Measurements from ENCODE around the gene CCNF. TPM values are rescaled to one million over a fixed set of nuclear protein-coding genes. Genes with fewer than 3 reads are reported as not detected.

The CCNF gene
- total and polyA plus RNA-seq, 9 of the 15 experiments (the other 6 are each of a cell fraction or from before 2014, with no cell fraction given): 4.1 to 70.1 (median 29.5) TPM

DNA sequence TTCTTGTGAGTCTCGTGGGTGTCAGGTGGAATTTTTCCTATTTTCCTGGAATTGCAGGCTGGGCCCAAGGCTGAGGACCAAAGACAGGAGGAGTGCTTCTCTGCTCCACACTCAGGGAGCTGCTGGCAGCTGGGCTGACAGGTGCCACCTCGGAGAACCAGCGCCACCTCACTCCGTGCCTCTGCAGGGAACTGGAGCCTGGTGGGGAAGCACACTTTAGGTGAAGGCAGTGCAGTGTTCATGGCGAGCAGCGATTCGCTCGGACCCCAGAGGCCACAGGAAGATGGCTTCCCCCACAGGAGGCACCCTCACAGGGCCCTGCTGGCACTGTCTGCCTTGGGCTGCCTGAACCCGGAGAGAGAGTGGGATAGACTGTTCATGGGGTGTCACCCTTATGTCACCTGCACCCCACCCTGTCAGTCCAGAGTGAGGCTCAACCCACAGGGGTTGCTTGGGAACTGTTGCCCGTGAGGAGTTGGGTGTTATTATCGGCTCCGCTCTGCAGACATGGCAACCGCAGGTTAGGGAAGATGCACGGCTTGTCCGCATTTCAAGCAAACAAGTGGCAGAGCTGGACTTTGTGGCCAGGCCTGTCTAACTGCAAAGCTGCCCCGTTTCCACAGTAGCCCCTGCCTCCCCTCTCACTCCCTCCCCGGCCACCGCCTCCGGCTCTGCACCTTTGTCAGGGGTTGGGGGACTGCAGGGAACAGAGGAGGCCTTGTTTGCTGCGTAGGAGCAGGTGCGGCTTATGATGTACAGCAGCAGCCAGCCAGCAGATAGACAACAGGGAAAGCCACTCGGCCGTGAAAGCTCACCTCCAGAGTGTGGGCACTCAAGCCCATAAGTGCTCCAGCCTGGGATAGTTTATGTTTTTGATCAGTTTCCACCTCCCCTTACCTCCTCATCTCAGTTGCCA is 61.2 kb downstream of the CCNF start:
- H3K9me1 ChIP-seq (ENCODE audit: control insufficient read depth, insufficient read depth, low read length): no peaks in the 10 kb centered on the region
- no peak for FAIRE-seq
- no peaks in the 10 kb centered on the region for H3K27me3 ChIP-seq (ENCODE audit: control insufficient read depth in 2 of 2, insufficient read depth in 2 of 2, low read length in 2 of 2)
- peaks cover 41% of the 10 kb centered on the region for H3K79me2 ChIP-seq (ENCODE audit: control insufficient read depth, insufficient read depth, low read length)
- H4K20me1 ChIP-seq (replicated peaks; ENCODE audit: control insufficient read depth, insufficient read depth, low read length): peaks cover 2% of the 10 kb centered on the region; the same call in 1 of the 2 replicates
- intact Hi-C loops (cut with micrococcal nuclease) (no loop called here), in situ Hi-C loops (cut with MboI) (no loop called here)
- no peak for DNase-seq (ENCODE audit: extremely low read depth in 1 of 4, low spot score in 3 of 4)
- H3K4me3 ChIP-seq: no peak overlapping the region
- H3K4me2 ChIP-seq (ENCODE audit: insufficient read depth, low read length): no peak overlapping the region
- H3K9ac ChIP-seq (ENCODE audit: insufficient read depth in 1 of 2, low read depth in 2 of 2, low read length in 2 of 2): peak overlapping the region in 1 of 2 experiments; percentile 74; a peak in 2 of 4 replicates
- ATAC-seq: no peak
- H2AFZ ChIP-seq (ENCODE audit: low read depth, low read length): no peak overlapping the region
- BruUV-seq (replicated peaks): no TSS peak
- peaks cover 7 to 45% of the 10 kb centered on the region in 2 experiments for H3K4me1 ChIP-seq (replicated peaks in 1 of 2; ENCODE audit: control insufficient read depth in 2 of 2, insufficient read depth in 2 of 2, low read length in 2 of 2)
- ChIA-PET CTCF (ENCODE audit: low intra/inter-chr PET ratio) (no interaction called here), POLR2A (no interaction called here)
- H3K36me3 ChIP-seq (ENCODE audit: control insufficient read depth, insufficient read depth, low read length): peaks cover 29% of the 10 kb centered on the region; the same call in 2 of the 3 replicates
- no peak overlapping the region; the same call in 2 of the 3 replicates for H3K27ac ChIP-seq (ENCODE audit: extremely low read depth, low read depth, low read length)
- H3K9me3 ChIP-seq (replicated peaks; ENCODE audit: control insufficient read depth, insufficient read depth, low read depth, low read length): no peaks in the 10 kb centered on the region
- WGBS (ENCODE audit: insufficient coverage, low coverage, missing lambda C conversion rate): 89% methylated on average over 20 of the region's 23 CpGs
- TF ChIP-seq NR4A1 (CRISPR knock-in tag; IDR thresholded peaks at IDR 0.05) (no peak), NR4A1 (tag; IDR thresholded peaks at IDR 0.05) (no peak), MNT (conservative IDR thresholded peaks at IDR 0.05) (no peak), RFX1 (IDR thresholded peaks at IDR 0.05) (no peak), KDM4B (IDR thresholded peaks at IDR 0.05; ENCODE audit: borderline replicate concordance in 2 of 2, low read depth in 1 of 2) (no peak), GTF2F1 (IDR thresholded peaks at IDR 0.05; ENCODE audit: low read depth, low read length) (no peak), MITF (IDR thresholded peaks at IDR 0.05) (no peak), NFRKB (IDR thresholded peaks at IDR 0.05; ENCODE audit: low read depth) (no peak), ZC3H4 (CRISPR knock-in tag; IDR thresholded peaks at IDR 0.05; ENCODE audit: borderline replicate concordance) (no peak), HDAC3 (IDR thresholded peaks at IDR 0.05; ENCODE audit: borderline replicate concordance, partially characterized antibody) (no peak), EWSR1 (IDR thresholded peaks at IDR 0.05; ENCODE audit: borderline replicate concordance, low read depth, partially characterized antibody) (no peak)
- TF ChIP-seq, protein P1, sequence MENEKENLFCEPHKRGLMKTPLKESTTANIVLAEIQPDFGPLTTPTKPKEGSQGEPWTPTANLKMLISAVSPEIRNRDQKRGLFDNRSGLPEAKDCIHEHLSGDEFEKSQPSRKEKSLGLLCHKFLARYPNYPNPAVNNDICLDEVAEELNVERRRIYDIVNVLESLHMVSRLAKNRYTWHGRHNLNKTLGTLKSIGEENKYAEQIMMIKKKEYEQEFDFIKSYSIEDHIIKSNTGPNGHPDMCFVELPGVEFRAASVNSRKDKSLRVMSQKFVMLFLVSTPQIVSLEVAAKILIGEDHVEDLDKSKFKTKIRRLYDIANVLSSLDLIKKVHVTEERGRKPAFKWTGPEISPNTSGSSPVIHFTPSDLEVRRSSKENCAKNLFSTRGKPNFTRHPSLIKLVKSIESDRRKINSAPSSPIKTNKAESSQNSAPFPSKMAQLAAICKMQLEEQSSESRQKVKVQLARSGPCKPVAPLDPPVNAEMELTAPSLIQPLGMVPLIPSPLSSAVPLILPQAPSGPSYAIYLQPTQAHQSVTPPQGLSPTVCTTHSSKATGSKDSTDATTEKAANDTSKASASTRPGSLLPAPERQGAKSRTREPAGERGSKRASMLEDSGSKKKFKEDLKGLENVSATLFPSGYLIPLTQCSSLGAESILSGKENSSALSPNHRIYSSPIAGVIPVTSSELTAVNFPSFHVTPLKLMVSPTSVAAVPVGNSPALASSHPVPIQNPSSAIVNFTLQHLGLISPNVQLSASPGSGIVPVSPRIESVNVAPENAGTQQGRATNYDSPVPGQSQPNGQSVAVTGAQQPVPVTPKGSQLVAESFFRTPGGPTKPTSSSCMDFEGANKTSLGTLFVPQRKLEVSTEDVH (IDR thresholded peaks at IDR 0.05; ENCODE audit: low read depth, partially characterized antibody): no peak
- TF ChIP-seq, protein P2, sequence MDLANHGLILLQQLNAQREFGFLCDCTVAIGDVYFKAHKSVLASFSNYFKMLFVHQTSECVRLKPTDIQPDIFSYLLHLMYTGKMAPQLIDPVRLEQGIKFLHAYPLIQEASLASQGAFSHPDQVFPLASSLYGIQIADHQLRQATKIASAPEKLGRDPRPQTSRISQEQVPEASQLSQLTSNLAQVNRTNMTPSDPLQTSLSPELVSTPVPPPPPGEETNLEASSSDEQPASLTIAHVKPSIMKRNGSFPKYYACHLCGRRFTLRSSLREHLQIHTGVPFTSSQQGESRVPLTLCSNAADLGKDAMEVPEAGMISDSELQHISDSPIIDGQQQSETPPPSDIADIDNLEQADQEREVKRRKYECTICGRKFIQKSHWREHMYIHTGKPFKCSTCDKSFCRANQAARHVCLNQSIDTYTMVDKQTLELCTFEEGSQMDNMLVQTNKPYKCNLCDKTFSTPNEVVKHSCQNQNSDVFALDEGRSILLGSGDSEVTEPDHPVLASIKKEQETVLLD (IDR thresholded peaks at IDR 0.05): no peak

Data from K562 (cell line).